HEK293T (cell line): ENCODE measurements around the gene LPIN2.

Experiments used
- ARNT ChIP-seq: fragments of 450-650 bp; IDR thresholded peaks from 2 replicates; pipeline ENCODE4 v1.6.1; 2017; ENCODE audit warnings: mild to moderate bottlenecking
- BHLHE40 ChIP-seq: fragments of 450-650 bp; IDR thresholded peaks from 2 replicates; pipeline ENCODE4 v1.6.1; 2016; ENCODE audit warnings: mild to moderate bottlenecking, moderate library complexity, borderline replicate concordance
- ELF4 ChIP-seq: fragments of 450-650 bp; IDR thresholded peaks from 2 replicates; pipeline ENCODE4 v1.6.1; 2017; ENCODE audit warnings: antibody characterized with exemption
- FOXA1 ChIP-seq: fragments of 450-650 bp; IDR thresholded peaks from 2 replicates; pipeline ENCODE4 v1.6.1; 2016; ENCODE audit warnings: mild to moderate bottlenecking
- FOXK2 ChIP-seq: fragments of 450-650 bp; IDR thresholded peaks from 2 replicates; pipeline ENCODE4 v1.6.1; 2016; ENCODE audit warnings: mild to moderate bottlenecking
- FOXM1 ChIP-seq: fragments of 450-650 bp; IDR thresholded peaks from 2 replicates; pipeline ENCODE4 v1.6.1; 2017; ENCODE audit warnings: mild to moderate bottlenecking, borderline replicate concordance
- HDGF ChIP-seq: fragments of 450-650 bp; IDR thresholded peaks from 2 replicates; pipeline ENCODE4 v1.6.1; 2017; ENCODE audit warnings: antibody characterized with exemption, borderline replicate concordance
- LEF1 ChIP-seq: fragments of 450-650 bp; IDR thresholded peaks from 2 replicates; pipeline ENCODE4 v1.6.1; 2017; ENCODE audit warnings: mild to moderate bottlenecking, borderline replicate concordance
- PKNOX1 ChIP-seq: fragments of 450-650 bp; IDR thresholded peaks from 2 replicates; pipeline ENCODE4 v1.6.1; 2016
- SP1 ChIP-seq: fragments of 450-650 bp; IDR thresholded peaks from 2 replicates; pipeline ENCODE4 v1.6.1; 2017
- SUZ12 ChIP-seq: fragments of 450-650 bp; IDR thresholded peaks from 2 replicates; pipeline ENCODE4 v1.6.1; 2016; ENCODE audit warnings: mild to moderate bottlenecking
- ZNF384 ChIP-seq: fragments of 450-650 bp; IDR thresholded peaks from 2 replicates; pipeline ENCODE4 v1.6.1; 2016

- TF ChIP-seq FOXA1 (no peak), ELF4 (no peak), SUZ12 (no peak), BHLHE40 (no peak), FOXM1 (no peak), FOXK2 (no peak), SP1 (no peak), PKNOX1 (no peak), LEF1 (no peak), HDGF (no peak), ZNF384 (no peak), ARNT (no peak)
Observed at GRCh38 chr18:3046216-3046808, 33.4 kb upstream of the LPIN2 start.
